Fibroblast of skin of left biceps (primary cell): Measurements from ENCODE around the gene XYLB.

Source experiments
- DNase-seq, 2 experiments: peaks; one replicate each; pipeline ENCODE4 v3.0.0-alpha.2; 2013; ENCODE audit warnings: low read depth in 2 of 2

The XYLB gene

GRCh38 chr3:38323060-38323459 lies 23.5 kb upstream of the XYLB start:
- DNase-seq, result no peak

- no peak for DNase-seq
Measured at GRCh38 chr3:38325256-38325655, 21.3 kb upstream of the XYLB start.

- DNase-seq, result no peak
Measured at GRCh38 chr3:38327335-38328009, 19.1 kb upstream of the XYLB start.

DNA sequence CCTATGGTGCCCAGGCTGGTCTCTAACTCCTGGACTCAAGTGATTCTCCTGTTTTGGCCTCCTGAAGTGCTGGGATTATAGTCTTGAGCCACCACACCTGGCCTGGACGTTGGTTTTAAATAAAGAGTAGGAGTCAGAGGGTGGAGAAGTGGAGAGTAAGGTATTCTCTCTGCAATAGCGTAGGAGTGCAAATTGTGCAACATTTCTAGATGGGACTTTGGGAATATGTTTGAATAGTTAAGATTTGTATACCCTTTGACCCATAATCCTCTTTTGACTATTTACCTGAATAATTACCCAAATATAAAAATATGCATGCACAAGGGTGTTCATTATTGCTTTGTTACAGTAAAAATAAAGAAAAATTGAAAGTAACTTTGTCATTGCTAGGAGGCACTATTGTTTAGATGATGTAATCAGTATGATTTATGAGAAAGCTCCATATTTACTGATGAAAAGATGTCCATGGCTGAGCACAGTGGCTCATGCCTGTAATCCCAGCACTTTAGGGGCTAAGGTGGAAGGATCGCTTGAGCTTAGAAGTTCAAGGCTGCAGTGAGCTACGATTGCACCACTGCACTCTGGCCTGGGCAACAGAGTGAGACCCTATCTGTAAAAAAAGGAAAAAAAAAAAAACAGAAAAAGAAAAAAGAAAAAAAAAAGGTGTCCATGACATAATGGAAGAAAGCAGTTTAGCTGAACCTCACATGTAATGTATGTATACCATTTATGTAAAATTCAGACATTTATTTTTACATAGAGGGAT lies 15.1 kb upstream of the XYLB start:
- no peak for DNase-seq

- DNase-seq, result no peak
Measured at GRCh38 chr3:38332201-38332600, 14.4 kb upstream of the XYLB start.

DNA sequence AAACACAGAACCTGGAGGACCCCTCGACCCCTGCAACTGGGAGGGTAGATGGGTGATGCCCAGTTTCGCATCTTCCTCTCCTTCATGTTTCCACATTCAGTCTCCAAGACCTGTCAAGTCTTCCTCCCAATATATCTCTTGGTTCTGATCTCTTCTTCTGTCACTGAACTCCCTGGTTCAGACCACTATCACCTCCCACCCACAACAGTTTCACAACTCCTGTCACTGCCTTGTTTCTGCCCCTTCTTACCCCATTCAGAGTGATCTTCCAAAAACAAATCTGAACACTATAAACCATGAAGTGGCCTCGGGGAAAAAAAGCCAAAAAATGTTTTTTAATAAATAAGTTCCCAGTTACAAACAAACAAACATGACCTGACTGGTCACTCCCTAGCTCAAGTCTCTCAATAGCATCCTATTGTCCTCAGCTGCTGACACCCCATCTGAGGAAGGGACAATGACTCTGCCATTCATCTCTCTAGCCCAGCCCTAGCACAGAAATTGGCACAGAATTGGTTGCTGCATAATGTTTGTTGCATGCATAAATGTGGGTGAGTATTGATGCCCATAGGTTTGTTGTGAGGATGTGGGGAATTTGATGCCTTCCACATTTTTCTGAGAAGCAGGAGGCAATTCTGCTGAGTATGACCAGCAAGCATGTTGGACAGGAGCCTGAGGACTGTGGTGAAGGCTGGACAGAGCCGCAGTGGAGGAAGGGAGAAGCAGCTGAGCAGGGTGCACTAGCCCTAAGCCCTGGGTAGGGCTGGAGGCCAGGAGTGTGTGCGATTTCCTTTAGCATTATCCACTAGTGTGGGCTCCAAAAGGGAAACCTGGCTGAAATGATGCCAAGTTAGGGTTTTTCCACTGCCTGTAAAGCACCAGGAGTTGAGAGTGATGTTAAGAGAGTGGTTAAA lies 12.2 kb upstream of the XYLB start:
- DNase-seq, result peak in 1 of 2 experiments; percentile 28

GRCh38 chr3:38335263-38335662 lies 11.3 kb upstream of the XYLB start:
- DNase-seq, result no peak

DNA sequence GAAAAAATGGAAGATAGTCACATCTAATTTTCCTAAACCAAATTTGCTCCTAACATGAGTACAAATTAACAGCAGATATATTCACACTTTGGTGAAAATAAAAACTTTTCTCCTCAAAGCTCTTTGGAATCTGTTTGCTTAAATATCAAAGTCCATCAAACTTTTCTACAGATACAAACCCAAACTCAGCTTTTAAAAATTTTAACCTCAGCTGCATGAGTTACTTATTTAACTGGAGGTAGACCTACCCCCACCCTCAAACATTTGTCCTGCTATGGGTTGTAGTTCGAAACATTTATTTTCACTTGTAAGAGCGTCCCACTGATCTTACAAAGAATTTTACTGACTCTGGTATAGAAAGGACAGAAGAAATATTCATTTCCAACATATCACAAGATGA lies 8.9 kb upstream of the XYLB start:
- no peak for DNase-seq

- no peak for DNase-seq
Measured at GRCh38 chr3:38343797-38344594, 2.6 kb upstream of the XYLB start.

GRCh38 chr3:38345879-38346586 lies 552 bp upstream of the XYLB start:
- no peak for DNase-seq

- DNase-seq, result no peak
Measured at GRCh38 chr3:38347421-38348200, 1.0 kb downstream of the XYLB start.

DNA sequence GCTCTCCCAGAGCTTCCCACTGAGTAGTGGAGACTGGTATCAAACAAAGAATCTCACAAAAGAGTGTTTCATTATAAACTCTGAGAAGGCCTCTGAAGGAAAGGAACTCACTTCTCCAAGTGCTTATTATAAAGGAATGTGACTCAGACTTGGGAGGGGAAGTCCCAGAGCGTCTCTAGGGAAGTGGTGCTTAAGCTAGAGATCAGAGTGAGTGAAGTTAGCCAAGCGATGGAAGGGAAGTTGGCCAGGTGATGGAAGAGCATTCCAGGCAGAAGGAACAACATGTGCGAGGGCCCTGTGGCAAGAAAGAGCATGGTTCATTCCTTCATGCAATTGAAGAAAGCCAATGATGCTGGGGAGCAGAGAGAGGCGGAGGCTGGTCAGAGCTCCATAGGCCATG lies 2.3 kb downstream of the XYLB start:
- DNase-seq, result no peak

GRCh38 chr3:38349684-38350359 lies 3.2 kb downstream of the XYLB start:
- no peak for DNase-seq

- peak; percentile 19 to 29 for DNase-seq
Measured at GRCh38 chr3:38353151-38353550, 6.6 kb downstream of the XYLB start.

DNA sequence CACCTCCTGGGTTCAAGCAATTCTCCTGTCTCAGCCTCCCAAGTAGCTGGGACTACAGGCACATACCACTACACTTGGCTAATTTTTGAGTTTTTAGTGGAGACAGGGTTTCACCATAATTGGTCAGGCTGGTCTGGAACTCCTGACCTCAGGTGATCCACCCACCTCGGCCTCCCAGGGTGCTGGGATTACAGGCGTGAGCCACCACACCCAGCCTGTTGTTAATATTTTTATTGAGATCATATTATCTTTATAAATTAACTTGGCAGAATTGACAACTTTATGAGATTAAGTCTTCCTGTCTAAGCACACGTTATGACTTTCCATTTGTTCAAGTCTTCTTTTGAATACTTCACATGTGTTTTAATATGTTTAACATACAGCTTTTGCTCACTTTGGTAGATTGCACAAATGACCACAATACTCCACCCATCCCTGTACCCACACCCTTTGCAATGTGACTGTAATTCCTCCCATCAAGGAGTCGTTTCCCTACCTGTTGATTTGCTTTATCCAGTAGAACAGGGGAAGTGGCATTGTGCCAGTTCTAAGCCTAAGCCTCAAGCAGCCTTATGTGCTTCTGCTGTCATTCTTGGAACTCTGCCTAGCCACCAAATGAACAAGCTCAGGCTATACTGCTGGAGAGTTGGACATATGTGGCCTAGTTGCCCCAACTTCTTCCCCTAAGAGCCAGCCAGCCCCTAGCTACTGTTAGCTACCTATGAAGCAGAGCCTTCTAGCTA lies 8.2 kb downstream of the XYLB start:
- DNase-seq, result peak; percentile 24 to 28

GRCh38 chr3:38359038-38359437 lies 12.5 kb downstream of the XYLB start:
- no peak for DNase-seq

GRCh38 chr3:38360345-38360744 lies 13.8 kb downstream of the XYLB start:
- no peak for DNase-seq

DNA sequence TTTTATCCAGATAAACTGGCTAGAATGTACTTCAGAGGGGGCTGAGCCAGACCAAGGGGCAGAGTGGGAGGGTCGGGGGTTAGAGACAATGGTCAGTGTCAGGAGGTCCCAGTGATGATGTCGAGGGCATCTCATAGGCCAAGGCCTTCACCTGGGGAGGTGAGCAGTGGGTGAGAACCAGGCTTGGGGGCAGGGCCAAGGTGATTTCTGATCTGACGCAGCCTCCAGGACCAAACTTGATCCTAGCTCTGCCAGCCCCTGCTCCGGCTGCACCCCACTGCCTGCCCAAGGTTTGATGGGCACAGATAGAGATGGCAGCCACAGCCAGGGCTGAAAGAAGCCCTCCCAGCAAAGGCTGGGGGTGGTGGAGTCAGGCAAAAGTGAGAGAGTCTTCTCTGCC lies 14.9 kb downstream of the XYLB start:
- no peak for DNase-seq

GRCh38 chr3:38362825-38363224 lies 16.2 kb downstream of the XYLB start:
- no peak for DNase-seq
